Measurements from ENCODE around the gene RASA3.
"Not testable (repeated sequence)": the region's sequence is repeated elsewhere in the genome, so short reads cannot be mapped to it uniquely, and the experiment has no call there.

RASA3 gene

GRCh38 chr13:114155320-114155719, 22.9 kb upstream of the RASA3 start:
- no peak for DNase-seq

DNA sequence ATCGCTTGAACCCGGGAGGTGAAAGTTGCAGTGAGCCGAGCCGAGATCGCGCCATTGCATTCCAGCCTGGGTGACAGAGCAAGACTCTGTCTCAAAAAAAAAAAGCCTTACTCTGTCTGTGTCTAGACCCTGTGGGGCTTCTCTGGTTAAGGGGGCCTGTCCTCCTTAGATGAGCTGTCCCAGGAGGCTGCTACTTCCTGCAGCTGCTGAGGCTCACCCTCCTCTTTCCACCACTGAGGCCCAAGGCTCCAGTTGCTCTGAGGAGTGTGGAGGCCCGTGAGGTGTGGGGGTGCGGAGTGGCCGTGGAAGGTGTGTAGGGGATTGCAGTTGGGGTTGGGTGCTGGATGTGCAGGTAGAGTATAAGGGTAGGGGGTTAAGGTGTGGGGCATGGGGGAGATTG, 22.1 kb upstream of the RASA3 start:
- no peak for DNase-seq

- no peak for DNase-seq
These were observed 21.2 kb upstream of the RASA3 start for GRCh38 chr13:114153485-114154080.

DNA sequence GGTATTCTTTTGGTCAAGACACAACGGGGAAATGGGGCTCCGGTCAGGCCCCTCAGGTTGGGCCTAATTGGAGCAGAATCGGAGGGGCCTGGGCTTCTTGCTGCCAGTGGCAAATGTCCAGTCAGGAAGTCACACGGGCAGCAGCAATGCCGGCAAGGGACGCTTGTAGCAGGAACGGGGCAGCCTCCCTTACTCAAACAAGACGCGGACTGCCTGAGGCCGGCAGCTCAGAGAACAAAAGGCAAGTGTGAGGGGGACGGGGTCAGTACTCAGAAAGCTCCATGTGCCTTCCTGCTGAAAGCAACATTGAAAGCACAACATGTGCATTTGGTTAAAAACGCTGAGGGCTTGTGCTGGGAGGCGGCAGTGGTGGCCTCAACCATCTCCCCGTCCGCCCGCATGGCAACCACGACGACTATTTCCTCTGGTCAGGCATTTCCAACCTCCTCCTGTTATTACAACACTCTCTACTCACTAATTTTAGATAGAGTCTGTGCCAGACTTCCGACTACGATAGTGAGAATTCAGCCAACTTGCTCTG, 20.5 kb upstream of the RASA3 start:
- DNase-seq = no peak

GRCh38 chr13:114152285-114152645, 19.8 kb upstream of the RASA3 start:
- DNase-seq = no peak

- no peak for DNase-seq
These were observed 19.3 kb upstream of the RASA3 start for GRCh38 chr13:114151565-114152284.

GRCh38 chr13:114151031-114151430, 18.6 kb upstream of the RASA3 start:
- no peak for DNase-seq

- DNase-seq = no peak
These were observed 17.6 kb upstream of the RASA3 start for GRCh38 chr13:114149774-114150740.

DNA sequence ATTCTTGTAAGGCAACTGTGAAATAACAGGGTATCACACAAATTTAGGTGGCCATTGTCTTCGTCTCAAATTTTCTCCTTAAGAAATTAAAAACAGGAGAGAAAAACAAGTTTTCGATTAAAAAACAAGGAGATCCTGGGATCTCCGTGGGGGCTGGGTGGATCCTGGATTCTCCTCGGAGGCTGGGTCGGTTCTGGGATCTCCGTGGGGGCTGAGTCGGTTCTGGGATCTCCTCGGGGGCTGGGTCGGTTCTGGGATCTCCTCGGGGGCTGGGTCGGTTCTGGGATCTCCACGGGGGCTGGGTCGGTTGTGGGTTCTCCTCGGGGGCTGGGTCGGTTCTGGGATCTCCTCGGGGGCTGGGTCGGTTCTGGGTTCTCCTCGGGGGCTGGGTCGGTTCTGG, 16.5 kb upstream of the RASA3 start:
- not testable (repeated sequence) for DNase-seq

DNA sequence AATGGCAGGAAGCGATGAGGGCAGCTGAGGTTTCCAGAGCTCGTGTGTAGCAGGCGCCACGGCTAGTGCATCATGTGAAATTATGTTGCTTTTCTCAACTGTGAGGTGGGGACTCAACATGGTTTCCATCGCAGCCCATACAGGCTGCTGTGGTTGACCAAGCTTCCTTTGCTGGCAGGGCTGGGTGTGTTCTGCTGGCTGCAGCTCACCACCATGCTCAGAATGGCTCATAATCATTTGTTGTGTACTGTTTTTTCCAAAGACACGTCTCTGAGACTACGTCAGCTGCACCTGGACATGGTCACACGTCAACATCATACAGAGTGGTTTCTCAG, 16.1 kb upstream of the RASA3 start:
- no peak for DNase-seq

GRCh38 chr13:114147803-114148520, 15.5 kb upstream of the RASA3 start:
- DNase-seq = no peak

- DNase-seq = no peak
These were observed 14.2 kb upstream of the RASA3 start for GRCh38 chr13:114146629-114147028.

GRCh38 chr13:114146173-114146572, 13.8 kb upstream of the RASA3 start:
- DNase-seq = no peak

DNA sequence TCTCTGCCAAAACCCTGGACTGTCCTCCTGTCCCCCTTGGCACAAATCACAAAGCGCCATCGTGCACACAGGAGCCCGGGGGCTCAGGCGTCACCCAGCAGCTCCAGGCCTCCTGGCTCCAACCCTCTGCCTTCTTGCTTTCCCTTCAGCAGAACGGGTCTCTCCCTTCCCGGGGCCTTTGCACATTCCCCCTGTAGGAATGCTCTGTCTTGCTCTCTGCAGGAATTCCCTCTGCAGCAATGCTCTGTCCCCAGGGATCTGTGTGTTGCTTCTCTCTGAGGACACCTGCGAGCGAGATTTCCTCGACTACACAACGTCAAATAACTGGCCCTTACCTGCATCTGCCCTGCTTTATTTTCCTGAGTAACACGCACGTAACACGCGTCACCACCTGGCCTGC, 13.3 kb upstream of the RASA3 start:
- DNase-seq = no peak

DNA sequence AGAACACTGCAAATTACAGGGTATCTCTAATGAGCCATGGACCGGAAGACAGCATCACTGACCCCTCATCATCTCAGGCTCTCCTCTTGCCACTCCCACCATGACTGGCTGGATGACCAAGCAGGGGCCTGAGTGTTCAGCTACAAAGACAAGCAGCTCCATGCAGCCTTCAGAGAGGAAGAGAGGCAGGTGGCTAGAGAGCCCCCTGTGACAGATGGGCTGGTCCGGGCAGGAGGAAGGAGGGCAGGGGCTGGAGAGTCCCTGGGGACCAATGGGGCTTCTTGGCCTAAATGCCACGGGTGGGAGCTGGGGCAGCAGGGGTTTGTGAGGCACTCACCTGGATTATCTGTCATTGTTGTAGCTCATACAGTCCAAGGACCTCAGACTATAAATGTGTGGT, 12.8 kb upstream of the RASA3 start:
- DNase-seq = no peak

DNA sequence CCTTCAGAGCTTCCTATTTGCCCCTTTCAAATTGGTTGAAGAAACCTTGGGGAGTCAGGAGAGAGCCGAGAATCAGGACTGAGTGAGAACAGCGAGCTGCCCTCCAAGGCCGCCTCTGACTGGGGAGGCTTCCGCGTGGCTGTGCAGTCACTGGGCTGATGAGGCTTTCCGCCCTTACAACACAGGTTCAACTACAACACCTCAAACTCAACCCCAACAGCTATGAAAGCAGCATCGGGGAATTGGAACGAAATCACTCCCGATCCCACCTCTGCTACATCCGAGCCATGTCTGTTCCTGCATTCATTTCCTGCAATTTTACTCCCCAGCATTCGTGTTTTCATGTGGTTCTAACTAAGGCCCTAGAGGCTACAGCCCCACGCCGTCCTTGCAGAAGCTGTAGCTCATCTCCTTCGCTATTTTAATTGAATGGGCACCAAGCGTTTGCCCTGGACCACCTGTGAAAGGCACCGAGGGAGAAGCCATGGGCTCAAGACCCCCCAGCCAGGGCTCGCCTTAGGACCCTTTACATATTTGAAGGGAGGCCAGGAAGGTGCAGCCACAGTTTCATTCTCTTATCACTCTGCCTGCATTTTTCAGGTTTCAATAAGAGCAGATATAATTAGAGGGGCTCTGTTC, 12.3 kb upstream of the RASA3 start:
- no peak for DNase-seq

GRCh38 chr13:114143806-114144605, 11.6 kb upstream of the RASA3 start:
- no peak for DNase-seq

- no peak for DNase-seq
These were observed 10.4 kb upstream of the RASA3 start for GRCh38 chr13:114142640-114143490.

DNA sequence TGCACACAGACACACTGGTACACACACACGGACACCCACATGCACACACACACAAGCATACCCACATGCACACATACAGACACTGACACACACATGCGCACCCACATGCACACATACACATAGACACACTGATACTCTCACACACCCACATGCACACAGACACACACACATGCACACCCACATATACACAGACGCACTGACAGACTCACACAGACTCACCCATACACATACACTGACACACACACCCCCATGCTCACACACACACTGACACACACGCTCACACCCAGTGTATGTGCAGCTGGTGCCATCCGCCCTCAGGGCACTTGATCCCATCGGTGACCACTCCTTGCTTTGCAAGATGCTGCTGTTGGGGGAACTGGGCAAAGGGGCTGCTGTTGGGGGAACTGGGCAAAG, 9.7 kb upstream of the RASA3 start:
- no peak for DNase-seq

GRCh38 chr13:114141261-114141996, 9.0 kb upstream of the RASA3 start:
- no peak for DNase-seq

All from EL (cell line).